BJ (cell line): Measurements from ENCODE around the gene RAB43. TPM values are rescaled to one million over a fixed set of nuclear protein-coding genes. Genes with fewer than 3 reads are reported as not detected.

Experiments used
- CTCF ChIA-PET: fragments of 350-600 bp; formaldehyde crosslinking; extraction: SDS; loops from one replicate; lab custom pipeline; 2021; ENCODE audit warnings: antibody characterized with exemption, inconsistent platforms; lab: Yijun Ruan, JAX
- POLR2A ChIA-PET: fragments of 300-600 bp; sonication (Branson Sonifier 250); formaldehyde crosslinking; extraction: SDS; loops from one replicate; lab custom pipeline; 2021; ENCODE audit warnings: antibody characterized with exemption; lab: Charles Lee
- DNase-seq: peaks from one replicate; pipeline ENCODE4 v3.0.0-alpha.2; 2011; ENCODE audit warnings: low read depth
- H3K27me3 ChIP-seq: 2 replicates; pipeline ENCODE4 v1.6.0; 2011; ENCODE audit warnings: low read length; ENCODE audit not compliant: control insufficient read depth, insufficient read depth
- H3K36me3 ChIP-seq: 2 replicates; pipeline ENCODE4 v1.5.1; 2011; ENCODE audit warnings: low read length; ENCODE audit not compliant: control insufficient read depth, insufficient read depth
- H3K4me3 ChIP-seq: 2 replicates; pipeline ENCODE4 v1.5.1; 2011; ENCODE audit warnings: low read depth, mild to moderate bottlenecking, control low read depth, low read length
- polyA plus RNA-seq: library from polyadenylated mRNA; depleted of rRNA; stranded (reverse); fragments of >200 nt; gene quantifications from 2 replicates; pipeline ENCODE4 v1.2.3, GENCODE V29; 2011
- TF ChIP-seq, protein P1 (sequence below): IDR thresholded peaks from 2 replicates; pipeline ENCODE4 v1.5.1; 2011; ENCODE audit warnings: low read depth, mild to moderate bottlenecking, control low read depth, inconsistent platforms, low read length, moderate library complexity; ENCODE audit not compliant: insufficient read depth

The RAB43 gene
- polyA plus RNA-seq, 1 experiment: 16.1 TPM

DNA sequence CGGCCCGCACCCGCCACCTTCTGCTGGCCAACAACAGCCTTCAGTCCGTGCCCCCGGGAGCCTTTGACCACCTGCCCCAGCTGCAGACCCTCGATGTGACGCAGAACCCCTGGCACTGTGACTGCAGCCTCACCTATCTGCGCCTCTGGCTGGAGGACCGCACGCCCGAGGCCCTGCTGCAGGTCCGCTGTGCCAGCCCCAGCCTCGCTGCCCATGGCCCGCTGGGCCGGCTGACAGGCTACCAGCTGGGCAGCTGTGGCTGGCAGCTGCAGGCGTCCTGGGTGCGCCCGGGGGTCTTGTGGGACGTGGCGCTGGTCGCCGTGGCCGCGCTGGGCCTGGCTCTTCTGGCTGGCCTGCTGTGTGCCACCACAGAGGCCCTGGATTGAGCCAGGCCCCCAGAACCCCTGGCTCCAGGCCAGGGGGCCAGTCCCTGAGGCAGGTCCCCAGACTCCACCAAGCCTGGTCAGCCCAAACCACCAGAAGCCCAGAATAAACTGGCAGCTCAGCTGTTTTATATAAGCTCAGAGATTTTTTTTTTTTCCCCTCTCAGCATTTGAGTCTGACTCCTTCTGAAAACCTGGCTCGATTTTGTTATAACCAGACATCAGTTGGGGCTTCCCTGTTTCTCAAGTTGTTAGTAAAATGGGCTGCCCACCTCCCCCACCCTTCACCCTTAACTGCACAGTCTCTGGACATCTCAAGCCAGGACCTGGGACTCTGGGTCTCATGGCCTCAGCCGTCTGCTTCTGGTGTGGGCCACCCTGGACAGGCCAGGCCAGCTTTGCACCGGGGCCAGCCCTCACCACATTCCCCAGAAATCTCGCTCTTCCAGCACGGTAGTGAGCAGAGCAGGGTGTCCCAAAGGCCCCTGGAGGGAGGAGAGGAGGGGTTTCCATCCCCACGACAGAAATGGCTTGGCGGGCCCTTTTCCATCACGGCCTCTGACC lies 59.4 kb downstream of the RAB43 start:
- DNase-seq: no peak
- TF ChIP-seq, protein P1, sequence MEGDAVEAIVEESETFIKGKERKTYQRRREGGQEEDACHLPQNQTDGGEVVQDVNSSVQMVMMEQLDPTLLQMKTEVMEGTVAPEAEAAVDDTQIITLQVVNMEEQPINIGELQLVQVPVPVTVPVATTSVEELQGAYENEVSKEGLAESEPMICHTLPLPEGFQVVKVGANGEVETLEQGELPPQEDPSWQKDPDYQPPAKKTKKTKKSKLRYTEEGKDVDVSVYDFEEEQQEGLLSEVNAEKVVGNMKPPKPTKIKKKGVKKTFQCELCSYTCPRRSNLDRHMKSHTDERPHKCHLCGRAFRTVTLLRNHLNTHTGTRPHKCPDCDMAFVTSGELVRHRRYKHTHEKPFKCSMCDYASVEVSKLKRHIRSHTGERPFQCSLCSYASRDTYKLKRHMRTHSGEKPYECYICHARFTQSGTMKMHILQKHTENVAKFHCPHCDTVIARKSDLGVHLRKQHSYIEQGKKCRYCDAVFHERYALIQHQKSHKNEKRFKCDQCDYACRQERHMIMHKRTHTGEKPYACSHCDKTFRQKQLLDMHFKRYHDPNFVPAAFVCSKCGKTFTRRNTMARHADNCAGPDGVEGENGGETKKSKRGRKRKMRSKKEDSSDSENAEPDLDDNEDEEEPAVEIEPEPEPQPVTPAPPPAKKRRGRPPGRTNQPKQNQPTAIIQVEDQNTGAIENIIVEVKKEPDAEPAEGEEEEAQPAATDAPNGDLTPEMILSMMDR: no peak
- CTCF ChIA-PET: interaction anchor here (0.6 to 2.3 kb wide), 3 partner anchors 9 to 435 kb away, joined by 3 to 13 read pairs (median 3); no protein-coding TSS in a partner anchor
- Histone ChIP-seq H3K4me3 (no peak overlapping the region), H3K27me3 (peaks cover 6% of the 10 kb centered on the region), H3K36me3 (no peaks in the 10 kb centered on the region)
- POLR2A ChIA-PET: no interaction called here

GRCh38 chr3:129061023-129061887 lies 60.3 kb downstream of the RAB43 start:
- ChIA-PET CTCF (no interaction called here), POLR2A (no interaction called here)
- Histone ChIP-seq H3K4me3 (no peak overlapping the region), H3K36me3 (no peaks in the 10 kb centered on the region), H3K27me3 (peaks cover 7% of the 10 kb centered on the region)
- TF ChIP-seq, protein P1: no peak
- DNase-seq: no peak

- TF ChIP-seq, protein P1: no peak
- no peaks in the 10 kb centered on the region for H3K36me3 ChIP-seq
- H3K27me3 ChIP-seq: peaks cover 10% of the 10 kb centered on the region
- CTCF ChIA-PET: interaction anchor here (0.7 kb wide), 1 partner anchor 9 kb away, joined by 4 read pairs; no protein-coding TSS in a partner anchor
- POLR2A ChIA-PET: no interaction called here
- no peak within 1 kb of the TSS for H3K4me3 ChIP-seq
- DNase-seq: no peak
Measured at GRCh38 chr3:129060276-129061022, 61.2 kb downstream of the RAB43 start, which contains the start of gene GP9. Gene GP9 (plus strand): TSS chr3:129060779. CDS start chr3:129061740, 961 bp downstream.

GRCh38 chr3:129059311-129059958 lies 62.2 kb downstream of the RAB43 start:
- POLR2A ChIA-PET: no interaction called here
- CTCF ChIA-PET: interaction anchor here (0.7 to 4.4 kb wide), 2 partner anchors 10 to 187 kb away, joined by 4 to 16 read pairs; no protein-coding TSS in a partner anchor
- DNase-seq: no peak
- TF ChIP-seq, protein P1: no peak
- no peak overlapping the region for H3K4me3 ChIP-seq
- H3K36me3 ChIP-seq: no peaks in the 10 kb centered on the region
- peaks cover 10% of the 10 kb centered on the region for H3K27me3 ChIP-seq
